ENCODE results near the gene IFNAR2.
"Not testable (repeated sequence)": the region's sequence is repeated elsewhere in the genome, so short reads cannot be mapped to it uniquely, and the experiment has no call there.

The IFNAR2 gene

GRCh38 chr21:33241846-33242245, 12.1 kb downstream of the IFNAR2 start:
- DNase-seq: no peak
- H3K4me3 Mint-ChIP-seq: no peak overlapping the region
- H3K4me1 Mint-ChIP-seq: peaks cover 89% of the 10 kb centered on the region
- H3K27ac Mint-ChIP-seq: peak overlapping the region; percentile 49
- peaks cover 65% of the 10 kb centered on the region for H3K36me3 Mint-ChIP-seq
- H3K9me3 Mint-ChIP-seq: no peaks in the 10 kb centered on the region
- H3K27me3 Mint-ChIP-seq: no peaks in the 10 kb centered on the region
- CTCF ChIA-PET: interaction anchor here (0.8 to 1.6 kb wide), 3 partner anchors 11 to 44 kb away, joined by 3 to 4 read pairs (median 4); no protein-coding TSS in a partner anchor

GRCh38 chr21:33242846-33243245, 13.1 kb downstream of the IFNAR2 start:
- H3K36me3 Mint-ChIP-seq: peaks cover 68% of the 10 kb centered on the region

GRCh38 chr21:33244082-33244778, 14.5 kb downstream of the IFNAR2 start:
- Mint-ChIP-seq H3K36me3 (peaks cover 75% of the 10 kb centered on the region), H3K4me1 (peaks cover 84% of the 10 kb centered on the region), H3K27me3 (no peaks in the 10 kb centered on the region), H3K9me3 (no peaks in the 10 kb centered on the region), H3K27ac (peak overlapping the region; percentile 89), H3K4me3 (peak overlapping the region; percentile 3)
- no peak for DNase-seq
- CTCF ChIA-PET: interaction anchor here (1.6 kb wide), 1 partner anchor 44 kb away, joined by 3 read pairs; no protein-coding TSS in a partner anchor

More at GRCh38 chr21:33242846-33243245, 13.1 kb downstream of the IFNAR2 start:
- H3K4me1 Mint-ChIP-seq: peaks cover 89% of the 10 kb centered on the region
- not testable (repeated sequence) for H3K9me3 Mint-ChIP-seq, DNase-seq, H3K27me3 Mint-ChIP-seq, H3K4me3 Mint-ChIP-seq, H3K27ac Mint-ChIP-seq
- CTCF ChIA-PET: interaction anchor here (1.6 kb wide), 1 partner anchor 12 kb away, joined by 4 read pairs; no protein-coding TSS in a partner anchor

GRCh38 chr21:33244779-33245105, 15.0 kb downstream of the IFNAR2 start:
- Mint-ChIP-seq H3K4me1 (peaks cover 85% of the 10 kb centered on the region), H3K9me3 (no peaks in the 10 kb centered on the region), H3K4me3 (no peak overlapping the region), H3K27me3 (no peaks in the 10 kb centered on the region), H3K27ac (peak overlapping the region; percentile 89), H3K36me3 (peaks cover 77% of the 10 kb centered on the region)
- DNase-seq: no peak
- CTCF ChIA-PET: interaction anchor here (1.6 kb wide), 1 partner anchor 45 kb away, joined by 3 read pairs; no protein-coding TSS in a partner anchor

- Mint-ChIP-seq H3K27ac (no peak overlapping the region), H3K4me1 (peaks cover 79% of the 10 kb centered on the region), H3K36me3 (peaks cover 80% of the 10 kb centered on the region), H3K9me3 (no peaks in the 10 kb centered on the region), H3K4me3 (no peak overlapping the region), H3K27me3 (no peaks in the 10 kb centered on the region)
- no peak for DNase-seq
- CTCF ChIA-PET: interaction anchor here (1.1 to 1.6 kb wide), 2 partner anchors 11 to 46 kb away, joined by 3 to 4 read pairs; no protein-coding TSS in a partner anchor
These were observed 15.7 kb downstream of the IFNAR2 start for GRCh38 chr21:33245289-33245918.

GRCh38 chr21:33246506-33246905, 16.8 kb downstream of the IFNAR2 start:
- DNase-seq: no peak
- peaks cover 89% of the 10 kb centered on the region for H3K36me3 Mint-ChIP-seq
- no peaks in the 10 kb centered on the region for H3K9me3 Mint-ChIP-seq
- H3K4me1 Mint-ChIP-seq: peaks cover 67% of the 10 kb centered on the region
- H3K27ac Mint-ChIP-seq: peak overlapping the region; percentile 86
- no peaks in the 10 kb centered on the region for H3K27me3 Mint-ChIP-seq
- CTCF ChIA-PET: no interaction called here
- H3K4me3 Mint-ChIP-seq: no peak overlapping the region

GRCh38 chr21:33246963-33247362, 17.2 kb downstream of the IFNAR2 start:
- Mint-ChIP-seq H3K36me3 (peaks cover 87% of the 10 kb centered on the region), H3K9me3 (no peaks in the 10 kb centered on the region), H3K4me1 (peaks cover 63% of the 10 kb centered on the region), H3K27ac (peak overlapping the region; percentile 86), H3K4me3 (no peak overlapping the region), H3K27me3 (no peaks in the 10 kb centered on the region)
- DNase-seq: peak; percentile 35
- CTCF ChIA-PET: no interaction called here

- Mint-ChIP-seq H3K27me3 (no peaks in the 10 kb centered on the region), H3K36me3 (peaks cover 90% of the 10 kb centered on the region), H3K4me3 (no peak overlapping the region), H3K4me1 (peaks cover 58% of the 10 kb centered on the region), H3K9me3 (no peaks in the 10 kb centered on the region), H3K27ac (peak overlapping the region; percentile 57)
- CTCF ChIA-PET: no interaction called here
- no peak for DNase-seq
These were observed 17.9 kb downstream of the IFNAR2 start for GRCh38 chr21:33247599-33247998.

GRCh38 chr21:33249331-33250002, 19.7 kb downstream of the IFNAR2 start:
- Mint-ChIP-seq H3K4me1 (peaks cover 44% of the 10 kb centered on the region), H3K36me3 (peaks cover 93% of the 10 kb centered on the region), H3K4me3 (no peak overlapping the region), H3K27me3 (no peaks in the 10 kb centered on the region), H3K9me3 (no peaks in the 10 kb centered on the region), H3K27ac (peak overlapping the region; percentile 34)
- DNase-seq: no peak
- CTCF ChIA-PET: no interaction called here

GRCh38 chr21:33251119-33251518, 21.4 kb downstream of the IFNAR2 start:
- no peak overlapping the region for H3K27ac Mint-ChIP-seq
- H3K36me3 Mint-ChIP-seq: peaks cover 93% of the 10 kb centered on the region

GRCh38 chr21:33253382-33253781, 23.6 kb downstream of the IFNAR2 start:
- CTCF ChIA-PET, H3K27me3 Mint-ChIP-seq, DNase-seq, H3K4me3 Mint-ChIP-seq, H3K9me3 Mint-ChIP-seq, H3K4me1 Mint-ChIP-seq, H3K27ac Mint-ChIP-seq: not testable (repeated sequence)
- H3K36me3 Mint-ChIP-seq: peaks cover 90% of the 10 kb centered on the region

More at GRCh38 chr21:33251119-33251518, 21.4 kb downstream of the IFNAR2 start:
- Mint-ChIP-seq H3K4me3 (no peak overlapping the region), H3K9me3 (no peaks in the 10 kb centered on the region), H3K27me3 (no peaks in the 10 kb centered on the region), H3K4me1 (peaks cover 30% of the 10 kb centered on the region)
- CTCF ChIA-PET: no interaction called here
- DNase-seq: no peak

GRCh38 chr21:33254766-33255165, 25.0 kb downstream of the IFNAR2 start:
- Mint-ChIP-seq H3K36me3 (peaks cover 89% of the 10 kb centered on the region), H3K4me3 (no peak overlapping the region), H3K27me3 (no peaks in the 10 kb centered on the region), H3K27ac (no peak overlapping the region), H3K9me3 (no peaks in the 10 kb centered on the region), H3K4me1 (peaks cover 9% of the 10 kb centered on the region)
- CTCF ChIA-PET: interaction anchor here (0.6 to 0.8 kb wide), 2 partner anchors 51 to 190 kb away, joined by 3 read pairs; no protein-coding TSS in a partner anchor
- no peak for DNase-seq

GRCh38 chr21:33255404-33255803, 25.7 kb downstream of the IFNAR2 start:
- Mint-ChIP-seq H3K9me3 (no peaks in the 10 kb centered on the region), H3K36me3 (peaks cover 87% of the 10 kb centered on the region), H3K4me3 (no peak overlapping the region), H3K27ac (no peak overlapping the region), H3K27me3 (no peaks in the 10 kb centered on the region), H3K4me1 (peaks cover 15% of the 10 kb centered on the region)
- no peak for DNase-seq
- CTCF ChIA-PET: interaction anchor here (0.6 to 1.6 kb wide), 3 partner anchors 10 to 189 kb away, joined by 3 to 4 read pairs (median 3); no protein-coding TSS in a partner anchor

- DNase-seq: no peak
- H3K27me3 Mint-ChIP-seq: no peaks in the 10 kb centered on the region
- H3K36me3 Mint-ChIP-seq: peaks cover 81% of the 10 kb centered on the region
- no peak overlapping the region for H3K27ac Mint-ChIP-seq
- H3K4me1 Mint-ChIP-seq: peaks cover 18% of the 10 kb centered on the region
- H3K9me3 Mint-ChIP-seq: no peaks in the 10 kb centered on the region
- H3K4me3 Mint-ChIP-seq: no peak overlapping the region
- CTCF ChIA-PET: interaction anchor here (1.6 kb wide), 1 partner anchor 10 kb away, joined by 4 read pairs; no protein-coding TSS in a partner anchor
These were observed 26.3 kb downstream of the IFNAR2 start for GRCh38 chr21:33256019-33256418.

All from activated naive CD4-positive, alpha-beta T cell treated with anti-CD3 and anti-CD28 coated beads, Interleukin-2, amount 10 ng/mL, durations not matched to agents 7 days and 5 days (primary cell).